ENCODE results near the gene COL4A4. TPM values are rescaled to one million over a fixed set of nuclear protein-coding genes. Genes with fewer than 3 reads are reported as not detected.

COL4A4 gene
- total and polyA plus RNA-seq, 5 donors from 2014 or later, result 0.02 to 0.13 (median 0.06) TPM; not detected in 2

DNA sequence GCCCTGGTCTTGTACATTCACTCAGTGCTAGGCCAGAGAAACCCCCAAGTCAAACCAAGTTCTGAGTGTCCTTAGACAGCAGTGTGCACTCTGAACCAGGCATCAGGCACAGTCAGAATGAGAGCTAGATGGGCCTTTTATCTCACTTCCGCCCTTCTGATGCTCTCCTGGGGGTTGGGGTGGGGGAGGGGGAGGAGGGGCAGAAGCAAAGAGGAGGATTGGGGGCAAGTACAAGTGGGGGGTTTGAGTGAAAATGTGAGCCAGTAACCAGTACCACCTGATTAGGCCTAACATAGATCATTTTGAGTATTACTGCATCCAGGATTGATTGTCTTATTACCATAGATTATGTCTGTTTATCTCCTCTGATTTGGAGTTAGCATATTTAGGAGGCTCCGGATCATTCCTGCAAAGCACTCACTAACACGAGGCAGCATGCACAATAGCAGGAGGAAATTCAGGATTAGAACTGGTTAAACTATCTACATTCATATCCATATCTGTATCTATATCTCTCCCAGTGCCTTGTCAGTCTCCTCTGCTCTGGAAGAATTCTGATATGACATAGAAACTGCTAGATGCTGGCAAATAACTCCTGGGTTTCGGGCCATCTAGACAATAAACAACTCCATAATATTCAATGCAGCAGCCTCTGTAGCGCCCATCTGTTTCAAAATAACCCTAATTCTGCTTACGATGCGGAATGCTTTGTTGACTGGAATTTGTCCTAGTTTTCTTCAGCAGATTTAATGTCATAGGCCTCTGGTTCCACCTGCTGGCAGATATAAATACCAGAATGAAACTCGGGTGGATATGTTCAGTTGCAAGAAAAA is 179.0 kb downstream of the COL4A4 start:
- Histone ChIP-seq H3K9me3 (ENCODE audit: control insufficient read depth in 2 of 2, low read length in 2 of 2) (no peaks in the 10 kb centered on the region), H3K4me3 (ENCODE audit: low read depth, low read length) (no peak overlapping the region), H3K4me1 (ENCODE audit: control insufficient read depth, insufficient read depth, low read length, poor library complexity, severe bottlenecking) (peaks cover 9% of the 10 kb centered on the region), H3K36me3 (ENCODE audit: control insufficient read depth, insufficient read depth, low read length) (peaks cover 2% of the 10 kb centered on the region), H3K27ac (ENCODE audit: insufficient read depth, low read length, poor library complexity, severe bottlenecking) (no peak overlapping the region), H3K27me3 (ENCODE audit: control insufficient read depth, insufficient read depth, low read length) (no peaks in the 10 kb centered on the region)
- H3K4me1 Mint-ChIP-seq, result peaks cover 5 to 26% (median 20%) of the 10 kb centered on the region in 4 donors
- H3K4me3 Mint-ChIP-seq, result peak overlapping the region in 1 of 4 donors; percentile 46
- no peaks in the 10 kb centered on the region for H3K27me3 Mint-ChIP-seq
- H3K36me3 Mint-ChIP-seq, result peaks cover 19% of the 10 kb centered on the region
- ATAC-seq (ENCODE audit: low read depth in 2 of 2) (peak; percentile 46 to 76), DNase-seq (peak in 2 of 3 donors; percentile 29 to 74)
- H3K9me3 Mint-ChIP-seq, result no peaks in the 10 kb centered on the region
- H3K27ac Mint-ChIP-seq, result peak overlapping the region; percentile 32 to 84 (median 76)

DNA sequence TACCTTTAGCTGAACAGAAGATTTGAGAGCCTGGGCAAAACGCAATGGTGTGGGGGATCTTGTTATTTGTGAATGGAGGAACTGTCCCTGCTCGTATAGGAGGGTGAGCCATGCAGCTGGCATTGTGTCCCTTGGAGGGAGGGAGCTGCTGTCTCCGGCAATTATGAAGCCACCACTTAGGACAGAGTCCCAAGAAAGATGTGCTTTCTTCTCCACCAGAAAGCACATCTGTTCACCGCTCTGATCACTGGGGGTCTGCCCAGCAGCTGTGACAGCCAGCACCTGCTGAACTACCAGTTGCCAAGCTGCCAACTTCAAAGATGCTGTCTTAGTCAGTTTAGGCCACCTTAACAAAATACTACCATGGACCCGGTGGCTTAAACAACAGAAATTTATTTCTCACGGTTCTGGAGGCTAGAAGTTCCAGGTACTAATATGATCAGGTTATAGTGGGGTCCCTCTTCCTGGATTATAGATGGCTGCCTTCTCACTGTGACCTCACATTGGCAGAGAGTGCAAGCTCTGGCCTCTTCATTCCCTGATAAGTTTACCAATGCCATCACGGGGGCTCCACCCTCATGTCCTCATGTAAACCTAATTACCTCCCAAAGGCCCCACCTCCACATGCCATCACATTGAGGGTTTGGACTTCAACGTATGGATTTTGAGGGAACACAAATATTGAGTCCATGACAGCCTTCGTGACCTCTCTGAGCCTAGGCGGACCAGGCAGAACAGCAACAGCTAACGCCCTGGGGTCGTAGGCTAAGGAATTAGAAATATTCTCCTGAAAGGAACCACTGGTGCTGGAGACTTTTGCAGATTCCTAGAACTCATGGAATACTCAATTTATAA is 179.9 kb downstream of the COL4A4 start:
- no peak overlapping the region for H3K27ac ChIP-seq (ENCODE audit: insufficient read depth, low read length, poor library complexity, severe bottlenecking)

DNA sequence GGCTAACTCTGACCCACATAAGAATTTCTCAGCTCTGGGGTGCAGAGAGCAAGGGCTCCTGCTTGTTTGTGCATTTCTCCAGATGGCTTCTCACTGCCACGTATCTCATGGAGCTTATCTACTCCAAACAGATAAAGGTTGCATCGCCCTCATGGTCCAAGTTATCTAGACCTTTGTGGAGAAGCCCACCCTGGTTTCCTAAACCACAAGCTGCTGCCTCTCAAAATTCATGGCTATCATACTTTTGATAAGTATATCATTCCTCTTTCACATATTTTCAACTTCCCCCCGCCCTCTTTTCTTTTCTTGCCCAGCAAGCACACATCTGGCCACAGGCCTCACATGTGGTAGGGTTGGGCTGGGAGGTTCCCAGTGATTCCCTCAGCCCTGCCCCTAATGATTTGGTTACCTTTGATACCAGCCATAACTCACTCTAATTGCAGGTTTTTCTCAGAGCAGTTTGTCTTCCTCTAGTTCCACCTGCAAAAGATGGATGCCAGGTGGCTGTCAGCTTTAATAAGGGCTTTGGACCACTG is 182.1 kb downstream of the COL4A4 start:
- ATAC-seq (ENCODE audit: low read depth in 2 of 2) (no peak), DNase-seq (no peak)
- Mint-ChIP-seq H3K4me1 (peaks cover 5 to 35% (median 29%) of the 10 kb centered on the region in 4 donors), H3K27ac (peak overlapping the region in 1 of 3 donors; percentile 90), H3K4me3 (no peak overlapping the region), H3K36me3 (peaks cover 9% of the 10 kb centered on the region), H3K27me3 (no peaks in the 10 kb centered on the region), H3K9me3 (no peaks in the 10 kb centered on the region)
- Histone ChIP-seq H3K4me1 (ENCODE audit: control insufficient read depth, insufficient read depth, low read length, poor library complexity, severe bottlenecking) (peaks cover 9% of the 10 kb centered on the region), H3K36me3 (ENCODE audit: control insufficient read depth, insufficient read depth, low read length) (no peaks in the 10 kb centered on the region), H3K9me3 (ENCODE audit: control insufficient read depth in 2 of 2, low read length in 2 of 2) (no peaks in the 10 kb centered on the region), H3K27me3 (ENCODE audit: control insufficient read depth, insufficient read depth, low read length) (no peaks in the 10 kb centered on the region), H3K4me3 (ENCODE audit: low read depth, low read length) (no peak overlapping the region), H3K27ac (ENCODE audit: insufficient read depth, low read length, poor library complexity, severe bottlenecking) (no peak overlapping the region)

More for the DNA sequence above, 179.9 kb downstream of the COL4A4 start:
- no peak overlapping the region for H3K4me3 ChIP-seq (ENCODE audit: low read depth, low read length)
- ATAC-seq (ENCODE audit: low read depth in 2 of 2), result no peak
- H3K27me3 Mint-ChIP-seq, result no peaks in the 10 kb centered on the region
- H3K27me3 ChIP-seq (ENCODE audit: control insufficient read depth, insufficient read depth, low read length), result no peaks in the 10 kb centered on the region
- no peak overlapping the region for H3K4me3 Mint-ChIP-seq
- peak overlapping the region; percentile 32 to 84 (median 76) for H3K27ac Mint-ChIP-seq
- no peaks in the 10 kb centered on the region for H3K9me3 Mint-ChIP-seq
- peaks cover 2% of the 10 kb centered on the region for H3K36me3 ChIP-seq (ENCODE audit: control insufficient read depth, insufficient read depth, low read length)
- peaks cover 13% of the 10 kb centered on the region for H3K36me3 Mint-ChIP-seq
- no peaks in the 10 kb centered on the region for H3K9me3 ChIP-seq (ENCODE audit: control insufficient read depth in 2 of 2, low read length in 2 of 2)
- H3K4me1 ChIP-seq (ENCODE audit: control insufficient read depth, insufficient read depth, low read length, poor library complexity, severe bottlenecking), result peaks cover 9% of the 10 kb centered on the region
- H3K4me1 Mint-ChIP-seq, result peaks cover 5 to 26% (median 20%) of the 10 kb centered on the region in 4 donors
- DNase-seq, result peak in 1 of 3 donors; percentile 2

DNA sequence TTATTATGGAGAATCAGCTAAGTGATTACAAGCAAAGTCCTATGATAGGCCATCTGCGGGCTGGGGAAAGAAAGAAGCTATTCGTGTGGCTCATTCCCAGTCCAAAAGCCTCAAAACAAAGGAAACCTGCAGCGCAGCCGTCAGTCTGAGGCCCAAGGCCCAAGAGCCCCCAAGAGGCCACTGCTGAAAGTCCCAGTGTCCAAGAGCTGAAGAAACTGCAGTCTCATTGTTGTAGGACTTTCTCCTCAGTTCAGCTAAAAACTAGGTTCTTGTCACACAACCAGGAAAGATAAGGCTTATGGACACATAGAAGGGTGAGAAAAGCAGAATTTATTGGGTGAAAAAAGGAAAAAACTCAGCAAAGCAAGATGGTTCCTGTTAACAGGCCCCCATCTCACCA is 185.0 kb downstream of the COL4A4 start:
- Mint-ChIP-seq H3K4me1 (peaks cover 0 to 27% (median 20%) of the 10 kb centered on the region in 4 donors), H3K27ac (peak overlapping the region in 1 of 3 donors; percentile 33), H3K4me3 (no peak overlapping the region), H3K27me3 (no peaks in the 10 kb centered on the region), H3K9me3 (no peaks in the 10 kb centered on the region), H3K36me3 (peaks cover 10% of the 10 kb centered on the region)
- Histone ChIP-seq H3K27ac (ENCODE audit: insufficient read depth, low read length, poor library complexity, severe bottlenecking) (no peak overlapping the region), H3K36me3 (ENCODE audit: control insufficient read depth, insufficient read depth, low read length) (no peaks in the 10 kb centered on the region), H3K27me3 (ENCODE audit: control insufficient read depth, insufficient read depth, low read length) (no peaks in the 10 kb centered on the region), H3K9me3 (ENCODE audit: control insufficient read depth in 2 of 2, low read length in 2 of 2) (no peaks in the 10 kb centered on the region), H3K4me1 (ENCODE audit: control insufficient read depth, insufficient read depth, low read length, poor library complexity, severe bottlenecking) (no peaks in the 10 kb centered on the region), H3K4me3 (ENCODE audit: low read depth, low read length) (no peak overlapping the region)
- DNase-seq (no peak), ATAC-seq (ENCODE audit: low read depth in 2 of 2) (no peak)

DNA sequence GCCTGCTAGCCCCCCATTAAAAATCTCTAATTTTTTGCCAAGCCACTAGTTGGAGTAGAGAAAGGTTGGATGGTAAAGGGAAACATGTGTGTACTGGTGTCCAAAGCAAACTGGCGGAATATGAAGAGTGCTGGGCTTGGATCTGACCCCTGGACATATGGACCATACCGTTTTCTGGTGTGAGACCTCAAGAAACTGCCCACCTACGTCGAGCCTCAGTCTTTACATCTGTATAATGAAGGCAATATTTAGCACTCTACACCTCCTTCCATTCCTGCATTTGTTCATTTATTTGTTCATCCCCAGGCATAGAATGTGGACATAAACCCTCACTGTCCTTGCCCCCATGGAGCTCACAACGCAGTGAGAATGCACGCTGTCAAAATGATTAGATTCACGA is 185.7 kb downstream of the COL4A4 start:
- Mint-ChIP-seq H3K27ac (no peak overlapping the region), H3K4me1 (peaks cover 0 to 21% (median 15%) of the 10 kb centered on the region in 4 donors), H3K27me3 (no peaks in the 10 kb centered on the region), H3K4me3 (no peak overlapping the region), H3K9me3 (no peaks in the 10 kb centered on the region), H3K36me3 (peaks cover 16% of the 10 kb centered on the region)
- no peaks in the 10 kb centered on the region for H3K4me1 ChIP-seq (ENCODE audit: control insufficient read depth, insufficient read depth, low read length, poor library complexity, severe bottlenecking)
- ATAC-seq (ENCODE audit: low read depth in 2 of 2), result no peak
- H3K4me3 ChIP-seq (ENCODE audit: low read depth, low read length), result no peak overlapping the region
- DNase-seq, result no peak
- H3K27ac ChIP-seq (ENCODE audit: insufficient read depth, low read length, poor library complexity, severe bottlenecking), result no peak overlapping the region
- no peaks in the 10 kb centered on the region for H3K9me3 ChIP-seq (ENCODE audit: control insufficient read depth in 2 of 2, low read length in 2 of 2)
- no peaks in the 10 kb centered on the region for H3K36me3 ChIP-seq (ENCODE audit: control insufficient read depth, insufficient read depth, low read length)
- H3K27me3 ChIP-seq (ENCODE audit: control insufficient read depth, insufficient read depth, low read length), result no peaks in the 10 kb centered on the region

DNA sequence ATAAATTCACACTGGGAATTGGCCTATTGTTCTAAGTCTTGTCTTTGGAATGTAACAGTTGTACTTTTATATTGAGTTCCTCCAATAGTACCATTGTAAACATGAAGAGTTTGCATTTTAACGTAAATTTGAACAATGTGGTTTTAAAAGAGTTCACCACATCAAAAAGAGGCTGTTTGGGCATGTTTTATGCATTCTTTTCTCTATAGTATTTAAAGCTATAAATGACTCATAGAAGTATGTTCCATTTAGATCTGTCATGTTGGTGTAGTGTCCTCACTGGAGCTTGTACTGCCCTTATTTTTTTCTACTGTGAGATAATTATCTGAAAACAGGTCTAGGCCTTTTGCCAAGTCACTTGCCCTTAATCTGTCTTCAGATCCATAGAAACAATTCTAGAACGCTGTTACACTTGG is 186.2 kb downstream of the COL4A4 start:
- Mint-ChIP-seq H3K27ac (no peak overlapping the region), H3K27me3 (no peaks in the 10 kb centered on the region), H3K4me3 (no peak overlapping the region), H3K4me1 (peaks cover 0 to 25% (median 16%) of the 10 kb centered on the region in 4 donors), H3K9me3 (no peaks in the 10 kb centered on the region), H3K36me3 (peaks cover 20% of the 10 kb centered on the region)
- H3K4me1 ChIP-seq (ENCODE audit: control insufficient read depth, insufficient read depth, low read length, poor library complexity, severe bottlenecking), result no peaks in the 10 kb centered on the region
- no peaks in the 10 kb centered on the region for H3K9me3 ChIP-seq (ENCODE audit: control insufficient read depth in 2 of 2, low read length in 2 of 2)
- no peak overlapping the region for H3K4me3 ChIP-seq (ENCODE audit: low read depth, low read length)
- ATAC-seq (ENCODE audit: low read depth in 2 of 2) (no peak), DNase-seq (peak in 1 of 3 donors; percentile 20)
- no peaks in the 10 kb centered on the region for H3K27me3 ChIP-seq (ENCODE audit: control insufficient read depth, insufficient read depth, low read length)
- no peaks in the 10 kb centered on the region for H3K36me3 ChIP-seq (ENCODE audit: control insufficient read depth, insufficient read depth, low read length)
- H3K27ac ChIP-seq (ENCODE audit: insufficient read depth, low read length, poor library complexity, severe bottlenecking), result no peak overlapping the region

DNA sequence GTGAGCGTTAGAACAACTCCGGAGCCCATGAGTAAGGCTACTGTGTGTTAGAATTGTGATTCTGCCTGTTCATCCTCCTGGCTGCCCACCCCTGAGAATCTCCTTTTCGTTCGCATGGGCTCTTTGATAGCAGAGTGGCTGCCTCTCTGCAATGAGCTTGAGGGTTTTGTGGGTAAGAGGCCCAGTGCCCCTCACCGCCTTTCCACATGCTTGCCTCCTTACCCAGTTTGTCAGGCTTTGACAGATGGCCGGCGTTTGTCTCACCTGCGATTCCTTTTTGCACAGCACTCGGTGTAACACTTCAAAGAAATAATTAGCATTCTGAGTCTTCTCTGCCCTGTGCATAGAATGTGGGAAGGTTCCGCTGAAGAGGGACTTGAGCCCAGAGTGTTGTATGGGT is 190.2 kb downstream of the COL4A4 start:
- H3K27me3 ChIP-seq (ENCODE audit: control insufficient read depth, insufficient read depth, low read length), result no peaks in the 10 kb centered on the region
- peaks cover 19 to 45% (median 29%) of the 10 kb centered on the region in 4 donors for H3K4me1 Mint-ChIP-seq
- ATAC-seq (ENCODE audit: low read depth in 2 of 2), result no peak
- no peaks in the 10 kb centered on the region for H3K36me3 ChIP-seq (ENCODE audit: control insufficient read depth, insufficient read depth, low read length)
- no peak for DNase-seq
- no peak overlapping the region for H3K4me3 Mint-ChIP-seq
- H3K9me3 Mint-ChIP-seq, result no peaks in the 10 kb centered on the region
- peaks cover 23% of the 10 kb centered on the region for H3K36me3 Mint-ChIP-seq
- H3K4me3 ChIP-seq (ENCODE audit: low read depth, low read length), result no peak overlapping the region
- no peaks in the 10 kb centered on the region for H3K27me3 Mint-ChIP-seq
- no peak overlapping the region for H3K27ac Mint-ChIP-seq
- H3K4me1 ChIP-seq (ENCODE audit: control insufficient read depth, insufficient read depth, low read length, poor library complexity, severe bottlenecking), result no peaks in the 10 kb centered on the region
- no peaks in the 10 kb centered on the region for H3K9me3 ChIP-seq (ENCODE audit: control insufficient read depth in 2 of 2, low read length in 2 of 2)
- H3K27ac ChIP-seq (ENCODE audit: insufficient read depth, low read length, poor library complexity, severe bottlenecking), result no peak overlapping the region
